Coronary artery (tissue), 2 donors: Measurements from ENCODE around the gene GFY.

Source experiments
- DNase-seq: peaks from one replicate; pipeline ENCODE4 v3.0.0-alpha.2; 2017; ENCODE audit warnings: low spot score
- H3K27ac ChIP-seq, 2 donors: fragments of 200-600 bp; sonication (generic); one replicate each; pipeline ENCODE4 v1.5.1; 2016 to 2019
- H3K4me3 ChIP-seq: fragments of 200-600 bp; sonication (generic); 2 replicates; pipeline ENCODE4 v1.5.1; 2016; ENCODE audit warnings: mild to moderate bottlenecking, moderate library complexity
- CTCF ChIP-seq: fragments of 200-600 bp; sonication (generic); IDR thresholded peaks from one replicate; pipeline ENCODE4 v1.5.1; 2019; ENCODE audit warnings: antibody characterized with exemption

GFY gene

GRCh38 chr19:49398001-49398615 lies 27.1 kb upstream of the GFY start:
- no peak for DNase-seq
- H3K27ac ChIP-seq: no peak overlapping the region
- no peak overlapping the region for H3K4me3 ChIP-seq
- no peak for TF ChIP-seq CTCF

- TF ChIP-seq CTCF: no peak
- Histone ChIP-seq H3K4me3 (no peak overlapping the region), H3K27ac (no peak overlapping the region)
- DNase-seq: no peak
Observed at GRCh38 chr19:49398931-49399330, 26.3 kb upstream of the GFY start.

GRCh38 chr19:49400029-49400428 lies 25.2 kb upstream of the GFY start:
- DNase-seq: no peak
- Histone ChIP-seq H3K27ac (no peak overlapping the region), H3K4me3 (no peak overlapping the region)
- no peak for TF ChIP-seq CTCF

GRCh38 chr19:49403404-49404187 lies 21.6 kb upstream of the GFY start:
- H3K27ac ChIP-seq: no peak overlapping the region
- DNase-seq: no peak
- TF ChIP-seq CTCF: no peak
- no peak overlapping the region for H3K4me3 ChIP-seq

GRCh38 chr19:49407079-49407478 lies 18.1 kb upstream of the GFY start:
- no peak for DNase-seq
- Histone ChIP-seq H3K27ac (no peak overlapping the region), H3K4me3 (no peak overlapping the region)
- TF ChIP-seq CTCF: no peak

- TF ChIP-seq CTCF: no peak
- no peak overlapping the region for H3K27ac ChIP-seq
- no peak for DNase-seq
- no peak overlapping the region for H3K4me3 ChIP-seq
Observed at GRCh38 chr19:49407482-49408015, 17.6 kb upstream of the GFY start.
